Fibroblast of the conjunctiva (primary cell): ENCODE results near the gene ITPRIPL2.

Experiments
- DNase-seq: peaks from one replicate; pipeline ENCODE4 v3.0.0-alpha.2; 2010; ENCODE audit warnings: low read depth

Gene ITPRIPL2

DNA sequence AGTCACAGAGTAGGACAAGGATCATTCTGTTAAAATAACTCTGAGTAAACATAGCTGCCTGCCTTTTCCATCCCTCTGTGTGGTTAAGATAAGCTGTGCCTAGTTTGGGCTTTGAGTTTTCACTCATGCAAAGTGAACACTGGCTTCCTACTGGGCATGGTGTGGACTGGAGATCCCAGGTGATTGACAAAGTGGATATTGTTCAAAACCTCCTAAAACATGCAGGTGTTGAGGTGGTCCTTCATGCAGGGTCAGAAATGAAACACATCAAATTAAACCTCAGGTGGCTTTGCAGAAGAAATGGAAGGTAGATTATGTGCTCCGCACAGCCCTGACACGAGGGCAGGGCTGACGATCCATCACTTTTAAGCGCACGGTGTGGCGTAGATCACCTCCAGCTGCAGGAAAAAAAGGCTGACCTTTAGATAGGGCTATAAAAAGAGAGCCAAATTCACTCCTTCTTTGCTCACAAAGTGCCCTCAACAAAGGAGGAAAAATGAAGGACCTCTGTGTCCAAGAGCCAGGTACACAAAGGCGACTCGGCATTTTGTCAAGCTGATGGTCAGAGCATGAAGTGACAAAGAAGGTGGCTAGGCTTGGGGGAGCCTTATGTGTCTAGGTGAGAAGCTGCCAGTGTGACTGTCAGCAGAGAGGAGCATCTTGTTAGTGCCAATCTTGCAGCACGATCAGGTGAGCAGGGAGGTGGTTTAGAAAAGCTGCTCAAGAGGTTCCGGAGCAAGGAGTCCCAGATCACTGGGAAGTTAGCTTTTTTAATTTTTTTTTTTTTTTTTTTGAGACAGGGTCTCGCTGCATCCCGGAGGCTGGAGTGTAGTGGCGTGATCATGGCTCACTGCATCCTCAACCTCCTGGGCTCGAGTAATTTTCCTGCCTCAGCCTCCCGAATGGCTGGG is 19.9 kb upstream of the ITPRIPL2 start:
- no peak for DNase-seq

DNA sequence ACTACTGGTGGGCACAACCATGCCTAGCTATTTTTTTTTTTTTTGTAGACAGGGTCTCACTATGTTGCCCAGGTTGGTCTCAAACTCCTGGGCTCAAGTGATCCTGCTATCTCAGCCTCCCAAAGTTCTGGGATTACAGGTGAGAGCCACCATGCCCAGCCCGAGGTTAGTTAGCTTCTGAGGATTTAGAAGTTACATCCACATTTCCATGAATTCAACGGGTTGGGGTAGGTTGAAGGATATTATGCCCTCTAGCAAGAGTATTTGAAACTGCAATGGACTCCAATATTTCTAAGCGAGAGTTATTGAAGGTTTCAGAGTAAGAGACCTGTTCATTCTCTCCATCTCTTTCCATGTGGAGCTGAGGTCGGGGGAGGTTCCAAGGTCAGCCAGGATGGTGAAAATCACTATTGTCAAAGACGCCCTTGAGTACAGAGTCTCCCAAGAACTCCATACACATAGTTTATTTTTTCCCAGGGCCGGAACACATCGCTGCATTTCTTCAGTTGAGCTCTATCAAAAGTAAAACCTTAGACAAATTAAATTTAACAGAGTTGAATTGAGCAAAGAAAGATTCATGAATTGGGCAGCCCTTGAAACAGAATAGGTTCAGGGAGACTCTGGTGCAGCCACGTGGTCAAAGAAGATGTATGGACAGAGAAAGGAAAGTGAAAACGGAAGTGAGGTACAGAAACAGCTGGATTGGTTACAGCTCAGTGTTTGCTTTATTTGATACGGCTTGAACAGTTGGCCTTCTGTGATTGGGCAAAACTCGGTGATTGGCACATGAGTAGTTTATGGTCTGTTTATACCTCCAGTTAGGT is 19.0 kb upstream of the ITPRIPL2 start:
- DNase-seq, result no peak

- no peak for DNase-seq
These were observed 18.1 kb upstream of the ITPRIPL2 start for GRCh38 chr16:19095654-19096053.

DNA sequence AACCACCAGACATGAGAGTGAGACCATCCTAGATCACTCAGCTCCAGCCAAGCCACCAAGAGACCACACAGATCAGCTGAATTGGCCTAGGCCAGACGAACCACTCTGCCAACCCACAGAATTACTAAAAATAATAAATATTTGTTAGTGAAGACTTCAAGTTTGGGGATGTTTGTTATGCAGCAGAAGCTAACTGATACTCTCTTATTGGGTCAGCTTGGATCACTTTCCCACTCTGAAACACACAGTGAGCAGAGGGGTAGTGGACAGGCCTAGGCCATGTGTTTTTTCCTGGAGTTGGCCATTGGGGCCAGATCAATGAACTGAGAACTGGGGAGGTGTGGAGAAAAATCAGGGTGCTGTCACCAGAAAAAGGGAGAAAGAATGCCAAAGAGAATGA is 15.6 kb upstream of the ITPRIPL2 start:
- DNase-seq, result no peak

- no peak for DNase-seq
These were observed 11.4 kb upstream of the ITPRIPL2 start for GRCh38 chr16:19102187-19102872.

GRCh38 chr16:19104607-19105006 is 9.2 kb upstream of the ITPRIPL2 start:
- no peak for DNase-seq

DNA sequence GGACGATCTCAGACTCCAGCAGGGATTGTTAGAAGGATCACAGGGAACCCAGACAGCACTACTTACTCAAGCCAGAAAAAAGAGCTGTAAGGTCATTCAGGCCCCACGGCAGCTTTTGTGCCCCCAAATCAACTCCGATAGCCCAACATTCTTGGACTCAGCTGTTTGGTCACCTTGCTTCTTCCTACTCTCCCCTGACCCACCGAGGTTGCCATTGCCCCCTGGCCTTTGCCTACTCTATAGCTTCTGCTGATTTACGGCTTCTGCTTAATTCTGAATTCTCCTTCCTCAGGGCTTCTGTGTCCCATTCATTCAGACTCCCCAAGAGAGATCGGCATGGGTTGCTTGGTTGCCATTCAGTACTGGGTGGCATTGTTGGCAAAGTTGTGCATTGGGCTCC is 8.6 kb upstream of the ITPRIPL2 start:
- DNase-seq, result no peak

DNA sequence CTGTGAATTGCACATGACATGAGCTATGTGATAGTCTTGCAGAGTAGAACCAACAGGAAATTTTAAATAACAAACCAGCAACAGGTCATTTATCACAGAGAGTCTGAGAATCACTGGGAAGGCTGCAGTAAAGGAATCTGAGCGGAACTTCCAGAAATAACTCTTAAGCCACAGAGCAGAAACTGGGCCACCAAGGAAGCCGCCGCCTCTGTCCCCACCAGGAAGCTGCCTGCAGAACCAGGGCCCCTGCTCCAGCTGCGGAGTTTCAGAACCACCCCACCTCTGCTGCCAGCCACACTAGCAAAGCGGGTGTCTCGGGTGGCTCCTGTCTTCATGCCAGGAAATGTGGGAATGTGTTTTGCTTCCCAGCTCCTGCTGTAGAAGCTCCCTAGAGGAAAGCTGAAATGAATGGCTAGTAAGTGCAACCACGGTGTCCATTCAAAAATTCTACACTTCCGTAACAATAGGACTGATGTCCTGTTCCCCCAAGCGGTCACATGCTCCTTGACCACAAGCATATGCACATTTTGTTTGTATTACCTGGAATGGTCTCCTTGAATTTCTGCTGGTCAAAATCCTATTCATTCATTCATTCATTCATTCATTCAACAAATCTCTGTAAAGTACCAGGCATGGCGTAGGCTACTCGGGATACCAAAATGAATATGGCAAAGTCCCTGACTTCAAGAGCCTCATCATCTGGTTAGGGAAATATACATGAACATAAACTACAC is 7.7 kb upstream of the ITPRIPL2 start:
- DNase-seq, result no peak

DNA sequence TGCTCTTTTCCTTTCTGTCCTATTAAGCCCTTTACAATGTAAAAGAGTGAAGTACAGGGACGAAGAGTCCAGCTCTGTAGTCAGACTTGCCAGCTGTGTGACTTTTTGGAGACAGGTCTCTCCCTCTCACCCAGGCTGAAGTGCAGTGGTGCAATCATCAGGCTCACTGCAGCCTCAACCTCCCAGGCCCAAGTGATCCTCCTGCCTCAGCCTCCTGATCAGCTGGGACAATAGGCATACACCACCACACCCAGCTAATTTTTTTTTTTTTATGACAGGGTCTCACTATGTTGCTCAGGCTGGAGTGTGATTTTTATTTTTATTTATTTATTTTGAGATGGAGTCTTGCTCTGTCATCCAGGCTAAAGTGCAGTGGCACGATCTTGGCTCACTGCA is 7.1 kb upstream of the ITPRIPL2 start:
- DNase-seq, result no peak

GRCh38 chr16:19108409-19109287 is 5.1 kb upstream of the ITPRIPL2 start:
- DNase-seq, result no peak

DNA sequence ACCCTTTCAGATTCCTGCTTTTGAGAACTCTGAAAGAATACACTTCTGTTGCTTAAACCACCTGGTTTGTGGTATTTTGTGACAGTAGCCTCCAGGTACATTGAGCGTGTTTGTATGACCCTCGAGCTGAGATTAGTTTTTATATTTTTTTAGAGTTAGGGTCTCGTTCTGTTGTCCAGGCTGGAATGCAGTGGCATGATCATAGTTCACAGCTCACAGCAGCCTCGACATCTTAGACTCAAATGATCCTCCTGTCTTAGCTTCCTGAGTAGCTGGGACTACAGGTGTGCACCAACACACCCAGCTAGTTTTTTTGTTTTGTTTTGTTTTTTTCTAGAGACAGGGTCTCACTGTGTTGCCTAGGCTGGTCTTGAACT is 4.5 kb upstream of the ITPRIPL2 start:
- no peak for DNase-seq

DNA sequence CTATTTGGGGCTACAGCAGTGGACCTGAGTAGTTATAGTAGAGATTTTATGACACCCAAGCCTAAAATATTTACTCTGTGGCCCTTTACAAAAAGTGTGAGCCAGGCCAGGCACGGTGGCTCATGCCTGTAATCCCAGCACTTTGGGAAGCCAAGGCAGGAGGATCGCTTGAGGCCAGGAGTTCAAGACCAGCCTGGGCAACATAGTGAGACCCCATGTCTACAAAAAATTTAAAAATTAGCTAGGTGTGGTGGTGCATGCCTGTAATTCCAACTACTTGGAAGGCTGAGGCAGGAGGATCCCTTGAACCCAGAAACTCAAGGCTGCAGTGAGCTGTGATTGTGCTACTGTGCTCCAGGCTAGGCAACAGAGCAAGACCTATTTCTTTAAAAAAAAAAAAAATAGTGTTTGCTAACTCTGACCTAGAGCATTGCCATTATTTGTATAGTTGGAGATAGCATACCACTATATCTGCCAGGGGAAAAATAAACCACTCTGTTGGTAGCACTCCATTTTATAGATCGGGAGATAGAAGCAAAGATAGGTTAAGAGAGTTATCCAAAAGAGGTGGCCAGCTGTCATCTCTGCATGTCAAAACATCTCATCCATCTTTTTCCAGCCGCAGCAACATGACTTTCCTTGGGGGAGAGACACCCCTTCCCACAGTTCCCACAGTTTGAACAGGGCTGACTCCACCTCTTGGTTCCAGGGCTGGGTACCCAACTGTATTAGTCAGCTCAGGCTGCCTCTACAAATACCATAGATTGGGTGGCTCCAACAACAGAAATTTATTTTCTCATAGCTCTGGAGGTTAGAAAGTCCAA is 3.0 kb upstream of the ITPRIPL2 start:
- no peak for DNase-seq

GRCh38 chr16:19112099-19112407 is 1.7 kb upstream of the ITPRIPL2 start:
- no peak for DNase-seq

DNA sequence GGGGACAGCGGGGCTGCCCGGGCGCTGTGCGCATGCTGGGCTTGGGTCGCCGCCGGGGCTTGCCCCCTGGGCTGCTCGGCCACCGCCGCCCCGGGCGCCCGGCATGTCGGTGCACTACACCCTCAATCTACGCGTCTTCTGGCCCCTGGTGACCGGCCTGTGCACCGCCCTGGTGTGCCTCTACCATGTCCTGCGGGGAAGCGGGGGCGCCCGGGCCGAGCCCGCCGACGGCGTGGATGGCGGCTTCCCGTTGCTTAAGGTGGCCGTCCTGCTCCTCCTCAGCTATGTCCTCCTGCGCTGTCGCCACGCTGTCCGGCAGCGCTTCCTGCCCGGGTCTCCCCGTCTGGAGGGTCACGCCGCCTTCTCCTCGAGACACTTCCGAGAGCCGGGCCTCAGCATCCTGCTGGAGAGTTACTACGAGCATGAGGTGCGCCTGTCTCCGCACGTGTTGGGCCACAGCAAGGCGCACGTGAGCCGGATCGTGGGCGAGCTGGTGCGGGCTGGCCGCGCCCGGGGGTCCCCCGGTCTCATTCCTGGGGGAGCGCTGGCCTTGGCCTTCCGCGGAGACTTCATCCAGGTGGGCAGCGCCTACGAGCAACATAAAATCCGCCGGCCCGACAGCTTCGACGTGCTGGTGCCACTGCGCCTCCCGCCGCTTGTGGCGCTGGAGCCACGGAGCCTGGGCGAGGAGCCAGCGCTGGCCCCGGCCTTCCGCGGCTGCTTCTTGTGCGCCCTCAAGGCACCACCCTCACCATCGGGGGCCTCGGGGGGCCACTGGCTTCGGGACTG is 789 bp downstream of the ITPRIPL2 start:
- no peak for DNase-seq

DNA sequence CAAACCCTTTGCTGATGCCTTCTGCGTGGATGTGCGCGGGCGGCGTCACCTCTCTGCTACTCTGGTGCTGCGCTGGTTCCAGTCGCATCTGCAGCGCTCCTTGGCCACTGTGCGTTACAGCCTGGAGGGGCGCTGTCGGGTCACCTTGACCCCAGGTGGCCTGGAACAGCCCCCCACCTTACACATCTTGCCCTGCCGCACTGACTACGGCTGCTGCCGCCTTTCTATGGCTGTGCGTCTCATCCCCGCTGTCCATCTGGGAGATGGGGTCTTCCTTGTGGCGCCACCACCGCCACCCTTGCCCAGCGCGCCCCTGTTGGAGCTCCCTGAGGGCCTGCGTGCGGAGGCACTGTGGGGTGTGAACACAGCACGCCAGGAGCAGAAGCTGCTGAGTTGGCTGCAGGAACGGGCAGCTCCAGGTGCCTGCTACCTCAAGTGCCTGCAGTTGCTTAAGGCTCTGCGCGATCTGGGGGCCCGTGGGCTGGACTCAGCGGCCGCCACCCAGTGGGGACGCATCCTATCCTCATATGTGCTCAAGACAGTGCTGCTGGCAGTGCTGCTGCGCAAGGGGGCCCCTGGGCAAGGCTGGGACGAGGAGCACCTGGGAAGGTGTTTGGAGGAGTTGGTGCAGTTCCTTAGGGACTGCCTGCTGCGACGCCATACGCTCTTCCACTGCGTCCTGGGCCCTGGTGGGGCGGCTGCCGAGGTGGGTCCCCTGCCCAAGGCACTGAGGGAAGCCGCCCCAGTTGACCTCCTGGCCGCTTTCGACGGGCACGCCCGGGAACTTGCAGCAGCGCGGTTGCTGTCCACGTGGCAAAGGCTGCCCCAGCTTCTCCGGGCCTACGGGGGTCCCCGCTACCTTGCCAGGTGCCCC is 1.6 kb downstream of the ITPRIPL2 start:
- no peak for DNase-seq

GRCh38 chr16:19116711-19117449 is 3.1 kb downstream of the ITPRIPL2 start:
- no peak for DNase-seq

DNA sequence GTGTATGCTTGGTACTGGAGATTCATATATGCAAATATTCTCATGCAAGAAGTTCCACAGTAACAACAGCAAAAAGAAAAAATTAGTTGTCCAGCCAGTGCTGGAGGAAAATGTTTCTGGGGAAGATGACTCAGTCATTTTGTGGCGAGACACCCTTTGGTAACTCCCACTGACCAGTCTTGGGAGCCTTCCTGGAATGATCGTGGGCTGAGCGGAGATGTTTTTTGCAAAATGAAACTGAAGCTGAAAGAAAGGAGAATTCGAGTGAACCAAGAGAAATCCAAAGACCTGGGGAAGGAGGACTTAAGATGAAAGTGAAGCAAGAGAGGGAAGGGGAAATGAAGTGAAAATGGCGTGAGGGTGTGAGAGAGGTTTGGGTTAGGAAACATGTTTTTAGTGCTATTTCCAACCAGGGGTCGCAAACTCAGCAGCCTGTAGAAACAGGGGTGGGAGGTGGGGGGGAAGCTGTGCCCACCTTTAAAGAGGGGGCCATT is 5.2 kb downstream of the ITPRIPL2 start:
- DNase-seq, result peak; percentile 71
